GM12878 (cell line): ENCODE results near the gene BMI1. TPM values are rescaled to one million over a fixed set of nuclear protein-coding genes. Genes with fewer than 3 reads are reported as not detected.

ENCODE experiments used
- ATF2 ChIP-seq: IDR thresholded peaks from 2 replicates; pipeline ENCODE4 v1.6.1; 2012; ENCODE audit warnings: low read length, inconsistent platforms
- CBFB ChIP-seq: IDR thresholded peaks from 2 replicates; pipeline ENCODE4 v1.6.1; 2016; ENCODE audit warnings: antibody characterized with exemption, low read depth
- EP300 ChIP-seq, 2 experiments: fragments of 150-350 bp in 1 of 2; IDR thresholded peaks; 2 replicates each; pipeline ENCODE4 v1.6.1; 2011 to 2012; ENCODE audit warnings: low read depth in 2 of 2, low read length in 2 of 2, borderline replicate concordance in 1 of 2, improper control_type of control experiment in 1 of 2, inconsistent platforms in 1 of 2; ENCODE audit not compliant: control insufficient read depth in 1 of 2
- FOXK2 ChIP-seq: fragments of 450-650 bp; IDR thresholded peaks from 2 replicates; pipeline ENCODE4 v1.6.1; 2017; ENCODE audit warnings: mild to moderate bottlenecking, moderate library complexity
- NBN ChIP-seq: fragments of 450-650 bp; IDR thresholded peaks from 2 replicates; pipeline ENCODE4 v1.6.1; 2016
- NR2C1 ChIP-seq: fragments of 450-650 bp; IDR thresholded peaks from 2 replicates; pipeline ENCODE4 v1.6.1; 2017; ENCODE audit warnings: antibody characterized with exemption, mild to moderate bottlenecking, moderate library complexity
- NR2C2 ChIP-seq: IDR thresholded peaks from 2 replicates; pipeline ENCODE4 v1.6.1; 2011; ENCODE audit warnings: borderline replicate concordance, low read depth; ENCODE audit not compliant: control insufficient read depth, insufficient read length
- TCF12 ChIP-seq: IDR thresholded peaks from 2 replicates; pipeline ENCODE4 v1.6.1; 2011; ENCODE audit warnings: low read depth, mild to moderate bottlenecking, low read length
- ZBTB11 ChIP-seq: fragments of 450-650 bp; formaldehyde crosslinking; IDR thresholded peaks from 2 replicates; pipeline ENCODE4 v1.5.0; 2022; ENCODE audit warnings: mild to moderate bottlenecking, missing genetic modification characterization
- ZNF217 ChIP-seq: fragments of 450-650 bp; IDR thresholded peaks from 2 replicates; pipeline ENCODE4 v1.6.1; 2017; ENCODE audit warnings: antibody characterized with exemption, mild to moderate bottlenecking
- ZNF687 ChIP-seq: fragments of 450-650 bp; IDR thresholded peaks from 2 replicates; pipeline ENCODE4 v1.6.1; 2017; ENCODE audit warnings: mild to moderate bottlenecking, moderate library complexity
- polyA plus RNA-seq, 11 experiments: library from polyadenylated mRNA; depleted of rRNA in 4 of 11; unstranded in 6 of 11; stranded (reverse) in 5 of 11; fragments of >200 nt; fragmentation: Nextera tagmentation in 4 of 11; fragmentation: Illumina TruSeq in 1 of 11; extraction: Ambion mirVana in 4 of 11; extraction: Trizol in 1 of 11; gene quantifications; 1 replicate in 1 of 11; 2 replicates in 10 of 11; pipeline versions ENCODE4 v1.2.1 to v1.2.3, GENCODE V29; 2011 to 2016; ENCODE audit warnings: inconsistent platforms in 2 of 11, missing spikeins in 2 of 11, low read depth in 1 of 11
- total RNA-seq, 4 experiments: library from RNA; depleted of rRNA in 3 of 4; stranded (reverse); fragments of >200 nt in 3 of 4; fragmentation: Illumina TruSeq in 1 of 4; extraction: Trizol in 1 of 4; gene quantifications; 2 replicates each; pipeline versions ENCODE4 v1.2.1 to v1.2.3, GENCODE V29; 2013 to 2021

BMI1 gene
- total and polyA plus RNA-seq, 10 of the 15 experiments (the other 5 are each of a cell fraction or from before 2014, with no cell fraction given): 8.0 to 49.7 (median 25.8) TPM

GRCh38 chr10:22366435-22366703 lies 45.5 kb downstream of the BMI1 start (continued):
- TF ChIP-seq ZBTB11: no peak
- TF ChIP-seq ZNF687: no peak
- TF ChIP-seq ATF2: no peak
- no peak for TF ChIP-seq TCF12
- no peak for TF ChIP-seq NR2C1
- TF ChIP-seq CBFB: no peak
- TF ChIP-seq ZNF217: no peak
- TF ChIP-seq EP300 (IDR thresholded peaks at IDR 0.05; ENCODE audit: borderline replicate concordance in 1 of 2, control insufficient read depth in 1 of 2, low read depth in 2 of 2, low read length in 2 of 2): no peak
- TF ChIP-seq NR2C2: no peak
- TF ChIP-seq NBN: no peak
- TF ChIP-seq FOXK2: no peak
